ENCODE results near the gene DGCR6L.
"Not testable (repeated sequence)": the region's sequence is repeated elsewhere in the genome, so short reads cannot be mapped to it uniquely, and the experiment has no call there.

- not testable (repeated sequence) for TF ChIP-seq ZFP30, ZC3H10 (CRISPR knock-in tag; IDR thresholded peaks at IDR 0.05)
- TF ChIP-seq, protein P1, sequence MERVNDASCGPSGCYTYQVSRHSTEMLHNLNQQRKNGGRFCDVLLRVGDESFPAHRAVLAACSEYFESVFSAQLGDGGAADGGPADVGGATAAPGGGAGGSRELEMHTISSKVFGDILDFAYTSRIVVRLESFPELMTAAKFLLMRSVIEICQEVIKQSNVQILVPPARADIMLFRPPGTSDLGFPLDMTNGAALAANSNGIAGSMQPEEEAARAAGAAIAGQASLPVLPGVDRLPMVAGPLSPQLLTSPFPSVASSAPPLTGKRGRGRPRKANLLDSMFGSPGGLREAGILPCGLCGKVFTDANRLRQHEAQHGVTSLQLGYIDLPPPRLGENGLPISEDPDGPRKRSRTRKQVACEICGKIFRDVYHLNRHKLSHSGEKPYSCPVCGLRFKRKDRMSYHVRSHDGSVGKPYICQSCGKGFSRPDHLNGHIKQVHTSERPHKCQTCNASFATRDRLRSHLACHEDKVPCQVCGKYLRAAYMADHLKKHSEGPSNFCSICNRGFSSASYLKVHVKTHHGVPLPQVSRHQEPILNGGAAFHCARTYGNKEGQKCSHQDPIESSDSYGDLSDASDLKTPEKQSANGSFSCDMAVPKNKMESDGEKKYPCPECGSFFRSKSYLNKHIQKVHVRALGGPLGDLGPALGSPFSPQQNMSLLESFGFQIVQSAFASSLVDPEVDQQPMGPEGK (CRISPR knock-in tag; IDR thresholded peaks at IDR 0.05; ENCODE audit: borderline replicate concordance): not testable (repeated sequence)
- TF ChIP-seq, protein P2, sequence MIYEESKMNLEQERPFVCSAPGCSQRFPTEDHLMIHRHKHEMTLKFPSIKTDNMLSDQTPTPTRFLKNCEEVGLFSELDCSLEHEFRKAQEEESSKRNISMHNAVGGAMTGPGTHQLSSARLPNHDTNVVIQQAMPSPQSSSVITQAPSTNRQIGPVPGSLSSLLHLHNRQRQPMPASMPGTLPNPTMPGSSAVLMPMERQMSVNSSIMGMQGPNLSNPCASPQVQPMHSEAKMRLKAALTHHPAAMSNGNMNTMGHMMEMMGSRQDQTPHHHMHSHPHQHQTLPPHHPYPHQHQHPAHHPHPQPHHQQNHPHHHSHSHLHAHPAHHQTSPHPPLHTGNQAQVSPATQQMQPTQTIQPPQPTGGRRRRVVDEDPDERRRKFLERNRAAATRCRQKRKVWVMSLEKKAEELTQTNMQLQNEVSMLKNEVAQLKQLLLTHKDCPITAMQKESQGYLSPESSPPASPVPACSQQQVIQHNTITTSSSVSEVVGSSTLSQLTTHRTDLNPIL (CRISPR knock-in tag; IDR thresholded peaks at IDR 0.05; ENCODE audit: low read depth): not testable (repeated sequence)
These were observed 41.8 kb downstream of the DGCR6L start for GRCh38 chr22:20277936-20278635.

All from SK-N-SH treated with all-trans-retinoic acid at 6 μM for 48 hours (cell line).